ENCODE data around the gene PRKX.
"Not testable (repeated sequence)": the region's sequence is repeated elsewhere in the genome, so short reads cannot be mapped to it uniquely, and the experiment has no call there.

Gene PRKX

GRCh38 chrX:3711331-3711917 lies 2.0 kb downstream of the PRKX start:
- no peak for DNase-seq (ENCODE audit: low read depth)

DNA sequence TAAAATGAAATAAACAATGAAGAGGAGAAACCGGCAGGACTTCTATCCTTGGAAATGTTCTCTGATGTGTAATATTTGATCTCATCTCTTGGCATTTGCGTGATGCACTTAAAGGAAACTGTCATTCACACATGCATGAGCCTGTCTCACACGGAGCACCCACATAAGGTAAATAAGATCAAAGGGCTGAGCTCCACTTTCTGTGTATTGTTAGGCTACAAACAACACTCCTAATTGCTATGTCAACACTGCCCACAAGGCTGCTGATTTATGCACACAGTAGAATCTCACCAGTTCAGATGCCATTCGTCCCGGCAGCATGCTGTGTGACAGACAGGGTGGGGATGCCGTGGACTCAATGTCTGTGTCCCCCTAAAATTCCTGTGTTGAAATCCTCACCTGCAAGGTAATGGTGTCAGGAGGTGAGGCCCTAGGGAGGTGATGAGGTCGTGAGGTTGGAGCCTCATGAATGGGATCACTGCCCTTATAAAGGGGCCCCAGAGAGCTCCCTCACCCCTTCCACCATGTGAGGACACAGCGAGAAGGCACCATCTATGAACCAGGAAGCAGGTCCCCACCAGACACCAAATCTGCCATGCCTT lies 5.7 kb downstream of the PRKX start:
- DNase-seq (ENCODE audit: low read depth), result not testable (repeated sequence)

DNA sequence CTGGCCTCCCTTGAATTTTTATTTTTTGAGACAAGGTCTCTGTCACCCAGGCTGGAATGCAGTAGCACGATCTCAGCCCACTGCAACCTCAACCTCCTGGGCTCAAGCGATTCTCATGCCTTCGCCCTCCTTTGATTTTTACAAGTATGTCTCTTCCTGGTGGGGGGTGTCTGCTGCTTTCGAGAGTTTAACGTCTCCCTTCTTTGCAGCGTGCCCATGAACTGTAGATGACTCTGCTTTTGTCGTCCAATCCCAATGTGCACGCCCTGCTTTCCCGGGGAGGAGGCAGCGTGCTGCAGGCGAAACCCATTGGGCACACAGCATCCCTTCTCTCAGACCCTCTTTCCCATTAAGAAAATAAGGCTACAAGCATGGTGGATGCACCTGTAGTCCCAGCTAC lies 7.0 kb downstream of the PRKX start:
- no peak for DNase-seq (ENCODE audit: low read depth)

DNA sequence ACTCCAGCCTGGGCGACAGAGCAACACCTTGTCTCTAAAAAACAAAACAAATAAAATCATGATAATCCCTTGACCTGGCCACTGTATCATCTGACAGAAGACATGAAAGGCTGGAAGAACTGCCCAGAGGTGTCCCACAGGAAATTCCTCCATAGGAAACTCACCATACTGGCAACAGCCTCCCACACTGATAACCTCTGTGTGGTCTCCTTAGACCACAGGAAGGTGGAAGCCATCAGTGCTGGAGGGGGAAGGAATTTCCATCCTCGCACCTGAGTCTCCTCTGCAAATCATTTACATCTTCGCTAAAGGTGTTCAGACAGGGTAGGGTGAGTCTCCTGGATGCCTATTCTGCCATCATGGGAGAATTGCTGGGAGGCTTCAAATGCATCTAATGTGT lies 10.2 kb downstream of the PRKX start:
- not testable (repeated sequence) for DNase-seq (ENCODE audit: low read depth)

DNA sequence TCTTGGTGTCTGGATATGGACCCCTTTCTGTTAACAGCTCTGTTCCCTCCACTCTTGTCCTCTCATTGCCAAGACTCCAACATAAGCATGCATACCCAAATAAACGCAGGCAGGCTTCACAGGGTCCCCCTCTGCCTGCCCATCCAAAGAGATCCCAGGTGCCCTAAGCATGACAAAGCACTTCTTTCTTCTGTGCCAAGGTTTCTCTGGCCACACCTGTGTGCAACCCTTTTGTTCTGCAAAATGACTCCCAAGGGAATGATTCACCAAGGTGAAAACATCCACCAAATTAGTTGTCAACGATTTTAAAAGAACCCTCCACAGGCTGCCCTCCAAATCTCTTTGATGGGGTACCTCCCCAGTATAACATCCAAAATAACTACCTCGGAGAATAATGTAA lies 11.4 kb downstream of the PRKX start:
- DNase-seq (ENCODE audit: low read depth), result not testable (repeated sequence)

DNA sequence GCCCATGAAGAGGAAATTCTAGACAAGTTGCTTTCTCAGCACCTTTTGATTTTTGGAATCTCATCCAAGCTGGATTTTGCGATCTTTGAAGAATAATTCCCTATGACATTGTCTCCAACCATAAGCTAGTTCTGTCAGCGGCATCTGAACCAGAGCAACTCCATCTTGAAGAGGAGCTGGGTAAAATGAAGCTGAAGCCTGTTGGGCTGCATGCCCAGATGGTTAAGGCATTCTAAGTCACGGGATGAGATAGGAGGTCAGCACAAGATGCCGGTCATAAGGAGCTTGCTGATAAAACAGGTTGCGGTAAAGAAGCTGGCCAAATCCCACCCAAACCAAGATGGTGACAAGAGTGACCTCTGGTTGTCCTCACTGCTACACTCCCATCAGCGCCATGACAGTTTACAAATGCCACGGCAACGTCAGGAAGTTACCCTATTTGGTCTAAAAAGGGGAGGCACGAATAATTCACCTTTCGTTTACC lies 12.0 kb downstream of the PRKX start:
- not testable (repeated sequence) for DNase-seq (ENCODE audit: low read depth)

GRCh38 chrX:3699821-3700381 lies 13.5 kb downstream of the PRKX start:
- DNase-seq (ENCODE audit: low read depth), result no peak

DNA sequence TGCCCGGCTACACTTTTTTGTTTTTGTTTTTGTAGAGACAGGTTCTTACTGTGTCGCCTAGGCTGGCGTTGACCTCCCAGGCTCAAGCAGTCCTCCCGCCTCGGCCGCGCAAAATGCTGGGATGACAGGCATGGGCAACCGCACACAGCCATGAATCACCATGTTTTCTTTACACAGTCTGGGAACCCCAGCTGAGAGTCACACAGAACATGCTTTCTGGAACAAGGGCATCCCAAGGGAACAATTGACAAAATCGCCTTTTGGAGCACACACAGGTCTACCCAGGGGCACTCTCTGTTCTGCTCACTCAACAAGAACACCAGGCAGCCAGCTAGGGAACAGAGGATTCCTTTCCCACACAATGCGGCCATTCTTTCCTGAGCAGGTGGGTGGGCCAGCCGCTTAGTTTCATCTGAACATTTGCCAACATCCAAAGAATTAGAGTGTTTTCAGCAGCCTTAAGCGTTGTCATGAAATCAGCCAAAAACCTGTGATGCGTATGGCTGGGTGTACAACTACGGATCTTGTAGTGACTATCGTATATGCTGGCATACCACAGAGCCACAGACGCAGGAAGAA lies 15.7 kb downstream of the PRKX start:
- no peak for DNase-seq (ENCODE audit: low read depth)

- no peak for DNase-seq (ENCODE audit: low read depth)
Observed at GRCh38 chrX:3697220-3697684, 16.2 kb downstream of the PRKX start.

GRCh38 chrX:3695536-3695935 lies 17.9 kb downstream of the PRKX start:
- no peak for DNase-seq (ENCODE audit: low read depth)

GRCh38 chrX:3690140-3690539 lies 23.3 kb downstream of the PRKX start:
- DNase-seq (ENCODE audit: low read depth), result no peak

DNA sequence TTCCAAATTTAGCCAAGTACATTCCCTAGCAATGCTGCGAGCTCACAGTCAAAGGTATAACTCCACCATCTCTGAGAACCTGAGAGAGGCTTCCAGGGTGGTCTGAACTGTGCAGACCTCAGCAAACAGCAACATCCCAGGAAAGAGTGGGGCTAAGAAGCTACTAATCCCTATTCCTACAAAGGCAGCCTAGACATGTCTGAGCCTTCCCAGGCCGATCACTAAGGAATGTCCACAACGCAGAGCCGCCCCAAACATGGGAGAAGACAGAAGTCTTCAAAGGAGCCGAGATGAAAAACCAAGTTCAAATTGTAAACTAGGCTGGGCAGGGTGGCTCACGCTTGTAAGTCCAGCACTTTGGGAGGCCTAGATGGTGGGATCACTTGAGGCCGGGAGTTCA lies 30.2 kb downstream of the PRKX start:
- DNase-seq (ENCODE audit: low read depth), result not testable (repeated sequence)

DNA sequence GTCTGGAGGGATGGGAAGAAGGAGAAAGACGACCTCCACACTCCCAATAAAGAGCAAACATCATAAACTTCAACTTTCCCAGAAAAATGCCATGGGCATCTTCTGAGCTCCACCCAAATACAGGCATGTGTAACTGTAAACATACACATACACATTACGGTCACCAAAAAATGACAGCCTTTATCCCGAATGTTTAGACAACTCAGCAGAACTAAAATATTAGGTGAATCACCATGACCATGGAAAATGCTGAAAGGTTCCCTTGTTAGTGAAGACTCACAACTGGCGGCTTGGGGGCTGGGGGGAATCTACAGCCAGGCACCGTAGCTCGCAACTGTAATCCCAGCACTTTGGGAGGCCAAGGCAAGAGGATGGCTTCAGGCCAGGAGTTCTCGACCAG lies 33.0 kb downstream of the PRKX start:
- DNase-seq (ENCODE audit: low read depth), result no peak

DNA sequence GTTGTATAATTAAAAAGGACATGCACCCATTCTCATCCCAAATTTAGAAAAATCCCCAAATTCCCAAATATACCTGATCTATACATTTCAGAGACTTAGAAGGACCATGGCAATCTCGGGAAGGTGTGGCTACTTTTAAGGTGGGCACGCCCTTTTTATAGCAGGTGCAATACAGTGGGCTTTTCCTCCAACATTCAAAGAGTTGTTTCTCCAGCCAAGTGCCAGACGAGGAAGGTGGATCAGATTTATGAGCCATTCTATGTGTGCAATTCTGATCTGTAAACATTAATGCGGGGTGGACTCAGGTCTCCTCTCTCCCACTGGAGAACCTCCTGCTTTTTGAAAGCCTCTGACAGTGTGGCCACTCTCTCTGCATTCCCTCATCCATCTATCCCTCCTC lies 33.8 kb downstream of the PRKX start:
- DNase-seq (ENCODE audit: low read depth), result no peak

- DNase-seq (ENCODE audit: low read depth), result no peak
Observed at GRCh38 chrX:3678328-3678727, 35.1 kb downstream of the PRKX start.

- DNase-seq (ENCODE audit: low read depth), result no peak
Observed at GRCh38 chrX:3674881-3675280, 38.6 kb downstream of the PRKX start.

DNA sequence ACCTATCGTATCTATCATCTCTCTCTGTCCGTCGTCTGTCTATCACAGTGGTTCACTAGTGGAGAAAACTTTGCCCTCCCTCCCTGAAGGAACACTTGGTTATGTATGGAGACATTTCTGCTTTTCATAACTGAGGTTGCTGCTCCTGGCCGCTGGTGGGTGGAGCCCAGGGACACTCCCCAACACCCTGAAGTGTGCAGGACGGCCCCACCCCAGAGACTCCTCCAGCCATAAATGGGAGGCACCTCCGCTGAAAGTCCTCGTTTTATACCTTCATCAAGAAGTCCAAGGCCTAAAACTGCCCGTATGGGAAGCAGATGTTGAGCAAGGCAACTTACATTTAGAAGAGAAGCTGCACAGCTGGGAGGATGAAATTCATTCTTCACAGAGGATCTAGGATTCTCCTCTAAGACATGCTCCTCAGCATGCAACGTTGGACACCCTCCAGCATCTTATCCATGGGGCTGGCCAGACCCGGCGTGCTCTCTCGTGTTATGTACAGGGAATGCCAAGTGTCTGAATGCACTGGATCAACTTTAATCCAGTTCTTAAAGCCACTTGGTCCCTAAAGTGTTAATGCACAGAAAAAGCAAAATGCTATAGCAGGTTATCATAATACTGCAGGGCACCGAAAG lies 43.5 kb downstream of the PRKX start:
- DNase-seq (ENCODE audit: low read depth), result no peak

DNA sequence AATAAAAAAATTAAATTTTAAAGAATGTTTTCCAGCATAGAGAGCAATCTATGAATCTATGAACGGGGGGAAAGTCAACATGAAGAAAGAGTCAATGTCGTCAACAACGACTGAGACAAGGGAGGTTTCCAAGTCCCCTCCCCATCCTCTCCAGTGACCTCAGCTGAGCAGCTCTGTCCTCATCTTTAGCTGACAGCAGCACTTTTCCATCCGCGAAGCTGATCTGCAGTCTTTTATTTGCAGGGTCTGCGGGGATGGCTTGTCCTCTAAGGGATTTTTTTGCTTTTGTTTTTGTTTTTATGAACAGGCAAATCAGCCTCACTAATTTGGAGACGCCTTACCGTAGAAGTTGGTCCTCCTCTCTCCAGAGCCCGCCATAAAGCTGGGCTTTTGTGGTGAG lies 46.5 kb downstream of the PRKX start:
- DNase-seq (ENCODE audit: low read depth), result no peak

DNA sequence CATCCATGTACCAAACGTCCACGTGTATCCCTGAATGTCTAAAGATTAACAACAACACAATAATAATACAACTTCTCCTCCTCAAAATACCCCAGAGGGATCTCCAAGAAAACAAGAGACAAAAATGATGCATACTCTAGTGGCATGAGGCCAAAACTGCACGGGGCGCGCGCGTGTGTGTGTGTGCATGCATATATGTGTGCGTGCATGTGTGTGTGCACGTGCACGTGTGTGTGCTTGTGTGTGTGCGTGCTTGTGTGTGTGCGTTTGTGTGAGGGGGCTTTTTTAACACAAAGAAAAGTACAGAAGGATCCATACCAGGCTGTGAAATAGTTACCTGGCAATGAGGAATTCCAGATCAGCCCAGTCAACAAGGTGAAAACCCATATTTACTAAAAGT lies 48.5 kb downstream of the PRKX start:
- no peak for DNase-seq (ENCODE audit: low read depth)

- DNase-seq (ENCODE audit: low read depth), result not testable (repeated sequence)
Observed at GRCh38 chrX:3663576-3664250, 49.7 kb downstream of the PRKX start.

- DNase-seq (ENCODE audit: low read depth), result no peak
Observed at GRCh38 chrX:3659761-3660160, 53.7 kb downstream of the PRKX start.

DNA sequence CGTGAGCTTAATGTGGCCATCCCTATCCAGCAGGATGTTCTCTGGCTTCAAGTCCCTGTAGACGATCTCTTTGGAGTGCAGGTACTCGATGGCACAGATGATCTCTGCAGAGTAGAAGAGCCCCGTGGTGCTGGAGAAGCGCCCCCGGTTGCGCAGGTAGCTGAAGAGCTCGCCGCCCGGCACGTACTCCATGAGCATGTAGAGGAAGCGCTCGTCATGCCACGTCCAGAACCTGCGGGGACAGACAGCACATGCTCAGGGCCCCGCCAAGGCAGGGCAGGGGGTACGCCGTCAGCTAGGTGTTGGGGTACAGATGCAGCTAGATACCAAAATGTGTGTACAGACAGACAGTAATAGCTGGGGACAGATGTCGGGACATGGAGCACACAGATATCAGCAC lies 58.3 kb downstream of the PRKX start:
- no peak for DNase-seq (ENCODE audit: low read depth)

Measured in activated T-cell treated with anti-CD3 and anti-CD28 coated beads for 1 hour (primary cell).